HG03457 (cell line): ENCODE data around the gene NCF4.

Experiments used
- ATAC-seq: cut with Tn5 transposase; IDR thresholded peaks from one replicate; pipeline ENCODE4 v1.9.1; 2021; ENCODE audit warnings: moderate number of reproducible peaks; ENCODE audit not compliant: unreplicated experiment

NCF4 gene

DNA sequence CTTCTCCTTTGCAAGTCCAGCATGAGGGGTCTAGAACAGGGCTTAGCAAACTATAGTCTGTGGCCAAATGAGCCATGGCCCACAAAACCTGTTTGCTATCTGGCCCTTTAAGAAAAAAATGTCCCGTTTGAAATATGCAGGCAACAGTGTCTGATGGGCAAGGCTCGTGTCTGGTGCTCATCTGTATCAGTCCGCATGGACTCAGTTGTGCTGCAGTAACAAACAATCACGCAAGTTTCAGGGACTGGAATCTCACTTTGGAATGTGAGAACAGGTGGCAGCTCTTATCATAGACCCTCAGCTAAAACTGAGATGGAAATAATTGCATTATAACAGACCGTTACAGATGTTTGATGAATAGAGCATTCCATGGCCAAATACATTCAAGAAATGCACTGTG is 24.9 kb upstream of the NCF4 start:
- ATAC-seq = no peak

DNA sequence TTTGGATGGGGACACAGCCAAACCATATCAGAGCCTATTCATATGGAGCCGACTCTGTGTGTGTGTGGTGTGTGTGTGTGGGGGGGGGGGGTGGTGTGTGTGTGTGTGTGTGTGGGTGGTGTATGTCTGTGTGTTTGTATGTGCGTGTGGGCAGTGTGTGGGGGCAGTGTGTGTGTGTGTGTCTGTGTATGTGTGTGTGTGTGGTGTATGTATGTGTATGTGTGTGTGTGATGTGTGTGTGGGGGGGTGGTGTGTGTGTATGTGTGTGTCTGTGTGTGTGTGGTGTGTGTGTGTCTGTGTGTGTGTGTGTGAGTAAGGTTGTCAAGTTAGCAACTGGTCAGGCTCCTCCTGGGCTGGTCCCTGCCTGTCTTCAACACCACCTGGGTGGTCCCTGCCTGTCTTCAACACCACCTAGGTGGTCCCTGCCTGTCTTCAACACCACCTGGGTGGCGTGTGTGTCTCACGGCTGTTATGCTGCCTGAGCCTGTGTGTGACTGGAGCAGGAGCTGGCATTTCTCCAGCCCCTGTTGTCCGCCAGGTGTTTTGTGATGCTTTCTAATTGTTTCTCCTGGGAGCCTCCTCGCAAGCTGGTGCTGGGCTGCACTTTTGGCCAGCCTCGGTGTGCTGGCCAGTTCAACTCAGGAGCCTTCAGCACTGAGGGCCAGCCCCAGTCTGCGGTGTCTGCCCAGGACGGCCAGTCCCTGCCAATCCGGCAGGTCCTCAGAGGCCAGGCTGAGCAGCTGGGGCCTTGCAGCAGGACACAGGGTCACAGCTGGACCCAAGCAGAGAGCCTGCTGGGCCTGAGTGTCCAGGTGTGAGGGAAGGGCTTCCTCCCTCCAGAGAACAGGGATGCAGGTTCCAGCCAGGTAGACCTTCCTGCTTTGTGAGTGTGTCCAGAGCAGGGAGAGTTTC is 22.4 kb upstream of the NCF4 start:
- no peak for ATAC-seq

DNA sequence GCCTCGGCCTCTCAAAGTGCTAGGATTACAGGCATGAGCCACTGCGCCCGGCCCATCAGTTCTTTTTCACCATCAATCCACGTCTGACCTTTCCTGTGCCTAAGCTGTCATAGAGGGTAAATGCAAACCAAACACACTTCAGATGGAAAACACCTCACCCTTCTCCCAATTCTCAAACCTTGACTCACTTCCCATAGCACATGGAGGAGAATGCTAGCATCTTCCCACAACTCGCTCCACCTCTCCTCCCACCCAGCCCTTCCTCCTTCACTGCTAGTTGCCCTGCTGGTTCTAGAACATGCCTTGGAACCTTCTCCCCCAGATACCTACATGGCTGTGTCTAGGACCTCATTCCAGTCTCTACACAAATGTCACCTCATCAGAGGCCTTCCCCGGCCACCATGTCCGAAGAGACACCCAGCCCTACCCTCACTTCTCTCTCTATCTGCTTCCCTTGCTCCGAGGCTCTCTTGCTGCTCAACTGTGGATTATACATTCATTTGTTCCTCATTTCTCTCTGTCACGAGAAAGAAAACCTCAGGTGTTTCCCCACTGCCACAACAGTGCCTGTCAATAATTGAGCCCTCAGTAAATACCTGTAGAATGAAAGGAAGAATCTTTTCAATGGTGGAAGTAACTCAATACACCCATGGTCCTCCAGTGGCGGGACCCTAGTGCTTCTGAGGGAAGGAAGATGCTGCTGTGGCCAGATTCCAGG is 21.3 kb upstream of the NCF4 start:
- ATAC-seq = no peak

DNA sequence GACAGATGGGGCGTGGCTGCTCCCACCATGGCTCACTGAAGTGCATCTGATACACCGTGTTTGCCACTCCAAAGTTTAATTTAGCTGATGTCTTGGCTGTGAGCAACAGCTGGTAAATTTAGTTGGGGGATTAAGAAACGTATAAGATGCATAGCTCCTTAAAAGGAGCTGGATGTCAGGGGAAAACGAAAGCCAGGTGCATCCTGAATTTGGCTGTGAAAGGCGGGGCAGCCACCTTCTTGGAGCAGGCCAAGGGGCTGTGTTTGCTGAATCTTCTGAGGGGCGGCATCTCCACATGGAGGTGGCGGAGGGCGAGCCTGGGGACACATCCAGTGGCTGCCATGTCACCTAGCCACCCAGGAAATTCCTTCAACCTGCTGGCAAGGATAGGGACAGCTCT is 20.7 kb upstream of the NCF4 start:
- ATAC-seq = no peak

DNA sequence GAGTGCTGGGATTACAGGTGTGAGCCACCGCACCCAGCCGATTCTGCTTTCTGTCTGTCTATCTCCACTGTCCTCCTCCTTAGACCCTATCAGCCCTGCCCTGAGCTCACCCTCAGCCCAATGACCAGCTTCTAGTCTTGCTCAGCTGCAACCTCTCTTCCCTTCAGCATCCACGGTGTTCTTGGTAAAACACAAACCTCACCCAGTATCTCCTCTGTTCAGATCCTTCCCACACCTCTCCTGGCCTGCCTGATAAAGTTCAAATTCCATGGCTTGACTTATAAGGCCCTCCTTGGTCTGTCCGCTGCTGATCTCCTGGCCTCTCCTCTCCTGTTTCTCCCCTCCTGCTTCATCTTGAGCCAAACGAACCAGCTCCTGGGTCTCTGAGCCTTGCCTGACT is 14.5 kb upstream of the NCF4 start:
- no peak for ATAC-seq

DNA sequence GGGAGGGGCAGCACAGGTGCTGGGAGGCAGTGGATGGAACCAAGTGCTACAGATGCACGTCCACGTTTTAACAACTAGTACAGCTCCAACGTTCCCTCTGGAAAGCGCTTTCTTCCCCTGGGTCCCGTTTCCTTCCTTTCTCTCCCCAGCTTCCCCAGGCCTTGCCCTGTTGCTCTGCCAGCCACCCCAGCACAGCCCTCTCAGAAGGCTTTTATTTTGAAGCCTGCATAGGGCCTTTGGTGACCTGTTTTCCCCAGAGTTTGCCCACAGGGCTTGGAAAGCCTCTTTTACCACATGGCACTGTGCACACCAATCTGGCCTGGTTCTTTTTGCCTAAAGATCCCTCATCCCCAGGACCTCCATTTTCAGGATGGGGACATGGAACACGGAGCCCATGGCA is 13.9 kb upstream of the NCF4 start:
- ATAC-seq = no peak

DNA sequence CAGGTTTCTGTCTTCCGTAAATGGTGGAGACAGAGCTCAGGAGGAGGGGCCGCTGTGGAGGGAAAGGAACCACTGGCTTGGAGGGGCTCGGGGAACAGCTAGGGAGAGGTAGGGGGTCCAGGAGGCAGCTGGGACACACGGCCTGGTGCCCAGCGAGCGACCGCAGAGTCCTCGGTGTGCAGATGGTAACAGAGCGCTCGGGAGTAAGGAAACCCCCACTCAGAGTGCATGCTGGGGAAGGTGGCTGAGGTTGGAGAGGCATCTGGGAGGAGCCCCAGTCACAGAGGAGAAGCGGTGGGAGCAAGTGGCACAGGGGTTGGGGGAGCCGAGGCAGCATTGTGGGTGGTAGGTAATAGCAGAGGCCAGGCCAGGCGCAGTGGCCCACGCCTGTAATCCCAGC is 10.8 kb upstream of the NCF4 start:
- ATAC-seq = no peak

DNA sequence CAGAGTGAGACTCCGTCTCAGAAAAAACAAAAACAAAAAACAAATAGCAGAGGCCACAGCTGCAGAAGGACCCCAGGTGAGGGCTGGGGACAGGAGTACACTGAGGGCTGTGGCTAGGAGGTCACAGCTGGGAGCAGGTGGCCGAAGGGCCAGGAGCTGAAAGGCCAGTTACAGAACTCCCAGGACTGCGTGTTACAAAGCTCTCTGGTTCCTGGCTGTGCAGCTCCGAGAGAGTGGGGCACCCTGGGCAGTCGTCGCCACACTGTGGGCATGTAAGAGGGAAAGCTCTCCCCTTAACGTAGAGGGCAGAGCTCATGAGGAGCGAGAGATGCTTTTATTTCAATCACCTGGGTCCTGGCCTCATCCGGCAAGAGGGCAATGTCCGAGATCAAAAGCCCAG is 10.1 kb upstream of the NCF4 start:
- no peak for ATAC-seq

DNA sequence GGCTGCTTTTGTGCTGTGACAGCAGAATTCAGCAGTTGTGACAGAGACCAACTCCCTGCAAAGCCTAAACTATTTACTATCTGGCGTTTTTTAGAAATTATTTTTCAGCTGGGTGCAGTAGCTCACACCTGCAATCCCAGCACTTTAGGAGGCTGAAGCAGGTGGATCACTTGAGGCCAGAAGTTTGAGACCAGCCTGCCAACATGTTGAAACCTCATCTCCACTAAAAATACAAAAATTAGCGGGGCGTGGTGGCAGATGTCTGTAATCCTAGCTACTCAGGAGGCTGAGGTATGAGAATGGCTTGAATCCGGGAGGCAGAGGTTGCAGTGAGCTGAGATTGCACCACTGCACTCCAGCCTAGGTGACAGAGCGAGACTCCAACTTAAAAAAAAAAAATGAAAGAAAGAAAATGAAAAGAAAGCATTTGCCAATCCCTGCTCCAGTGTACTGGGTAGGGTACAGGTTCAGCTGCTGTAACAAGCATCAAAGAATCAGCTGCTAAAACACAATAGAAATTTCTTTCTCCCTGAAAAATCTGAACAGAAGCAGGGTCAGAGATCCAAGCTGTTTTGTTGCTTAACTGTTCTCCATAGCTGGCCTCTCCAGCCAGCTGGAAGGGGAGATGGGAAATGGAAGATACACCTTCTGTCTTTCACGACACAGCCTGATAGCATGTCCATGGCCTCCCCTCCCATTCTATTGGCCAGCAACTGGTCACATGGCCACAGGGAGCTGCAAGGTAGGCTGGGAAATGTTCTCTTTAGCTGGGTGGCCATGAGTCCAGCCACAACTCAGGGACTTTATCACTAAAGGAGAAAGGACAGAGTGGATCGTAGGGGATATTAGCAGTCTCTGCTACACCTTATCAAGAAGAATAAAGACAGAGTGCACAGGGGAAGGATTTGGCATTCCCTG is 8.5 kb upstream of the NCF4 start:
- no peak for ATAC-seq

DNA sequence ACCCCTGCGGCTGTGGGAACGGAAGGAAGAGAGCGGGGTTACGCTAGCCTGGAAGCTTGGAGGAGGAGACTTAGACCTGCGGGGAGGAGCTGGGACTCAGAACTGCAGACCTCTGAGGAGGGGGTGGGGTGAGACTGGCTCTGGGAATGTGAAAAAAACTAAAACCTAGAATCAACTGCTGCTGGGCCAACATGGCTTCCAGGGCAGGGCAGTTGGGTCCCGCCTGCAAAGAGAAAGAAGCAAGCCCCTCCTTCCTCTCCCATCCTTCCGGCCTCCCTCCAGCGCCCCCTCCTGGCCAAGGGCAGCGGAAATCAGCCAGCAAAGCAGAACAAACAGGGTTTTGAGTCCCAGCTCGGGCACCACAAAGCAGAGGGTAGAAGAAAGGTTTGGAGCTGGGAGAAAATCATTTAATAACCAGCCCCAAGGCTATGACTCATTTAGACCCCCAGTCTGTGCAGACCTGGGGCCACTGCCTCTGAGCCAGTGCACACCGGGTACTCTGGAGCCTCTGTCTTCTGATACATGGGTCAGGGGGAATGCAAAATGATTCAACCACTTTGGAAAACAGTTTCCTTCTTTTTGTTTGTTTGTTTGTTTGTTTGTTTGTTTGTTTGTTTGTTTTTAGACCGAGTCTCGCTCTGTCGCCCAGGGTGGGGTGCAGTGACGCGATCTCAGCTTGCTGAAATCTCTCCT is 7.3 kb upstream of the NCF4 start:
- no peak for ATAC-seq

DNA sequence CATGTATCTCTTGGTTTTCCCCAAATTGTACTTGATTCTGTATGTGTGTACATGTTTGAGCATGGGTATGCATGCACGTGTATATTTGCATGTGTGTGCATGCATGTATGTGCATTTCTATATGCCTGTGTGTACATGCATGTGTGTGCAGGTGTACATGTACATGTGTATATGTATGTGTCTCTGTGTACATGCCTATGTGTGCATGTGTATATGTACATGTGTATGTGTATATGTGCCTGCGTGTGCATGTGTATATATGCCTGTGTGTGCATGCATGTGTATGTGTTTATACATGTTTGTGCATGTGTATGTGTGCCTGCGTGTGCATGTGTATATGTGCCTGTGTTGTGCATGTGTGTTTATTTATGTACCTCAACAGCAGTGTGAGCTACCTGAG is 5.3 kb upstream of the NCF4 start:
- ATAC-seq = no peak

DNA sequence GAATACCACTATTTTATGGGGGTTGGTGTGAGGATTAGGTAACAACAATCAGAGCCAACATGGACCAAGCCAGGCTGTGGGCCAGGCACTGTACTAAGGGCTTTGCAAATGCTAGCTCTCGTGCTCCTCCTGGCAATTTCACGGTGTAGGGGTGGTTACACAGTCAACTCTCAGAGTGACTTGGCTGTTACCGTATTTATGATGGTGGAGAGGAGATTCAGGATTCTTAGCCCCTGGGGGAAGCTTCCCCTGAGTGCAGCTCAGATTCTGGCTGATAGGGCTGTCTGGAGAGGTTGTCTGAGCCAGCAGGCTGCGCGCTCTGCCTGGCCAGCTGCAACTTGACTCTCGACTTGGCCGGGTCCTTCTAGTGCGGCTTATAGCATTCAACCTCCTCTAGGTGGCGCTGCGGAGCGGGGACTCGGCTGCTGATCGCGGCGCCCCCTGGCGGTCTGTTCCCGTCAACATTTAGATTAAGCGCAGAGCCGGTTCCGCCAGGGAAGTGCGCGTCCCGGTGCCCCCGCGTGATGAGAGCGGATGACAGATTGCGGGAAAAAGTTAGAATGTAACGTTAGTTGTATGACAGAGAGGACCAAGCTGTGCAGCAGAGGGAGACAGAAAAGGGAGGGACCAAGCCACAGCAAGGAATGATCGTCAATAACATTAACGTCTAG is 4.5 kb upstream of the NCF4 start:
- ATAC-seq = no peak

DNA sequence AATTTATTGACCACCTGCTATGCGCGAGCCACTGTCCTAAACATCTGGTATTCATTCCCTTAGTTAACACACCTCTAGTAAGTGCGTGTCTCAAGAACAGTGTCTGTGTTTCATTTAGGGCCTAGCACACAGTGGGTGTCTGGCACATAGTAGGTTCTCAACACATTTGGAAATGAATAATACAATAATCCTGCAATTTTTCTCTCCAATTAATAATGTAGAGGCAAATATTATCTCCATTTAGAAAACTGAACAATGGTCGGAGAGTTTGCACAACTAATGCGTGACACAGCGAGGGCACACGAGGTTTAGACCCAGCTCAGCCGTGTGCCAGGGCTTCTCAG is 4.0 kb upstream of the NCF4 start:
- ATAC-seq = no peak

DNA sequence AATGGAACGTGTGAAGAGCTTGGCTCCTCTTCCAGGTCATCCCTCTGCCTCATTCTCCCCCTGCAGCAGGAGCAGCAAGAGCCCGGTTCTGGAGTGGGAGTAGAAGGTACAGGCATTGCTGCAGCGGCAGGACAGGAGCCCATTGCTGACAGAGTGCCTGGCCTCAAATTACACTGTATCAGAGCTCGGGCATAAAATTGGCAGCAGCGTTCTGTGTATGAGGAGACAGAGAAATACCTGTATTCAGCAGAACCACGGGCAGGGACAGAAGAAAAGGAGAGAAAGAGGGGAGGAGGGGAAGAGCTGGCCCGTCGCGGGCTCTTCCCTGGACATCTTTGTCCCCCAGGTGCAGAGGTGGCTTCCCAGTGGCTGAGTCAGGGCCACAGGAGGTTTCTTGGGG is 2.6 kb upstream of the NCF4 start:
- ATAC-seq = no peak

DNA sequence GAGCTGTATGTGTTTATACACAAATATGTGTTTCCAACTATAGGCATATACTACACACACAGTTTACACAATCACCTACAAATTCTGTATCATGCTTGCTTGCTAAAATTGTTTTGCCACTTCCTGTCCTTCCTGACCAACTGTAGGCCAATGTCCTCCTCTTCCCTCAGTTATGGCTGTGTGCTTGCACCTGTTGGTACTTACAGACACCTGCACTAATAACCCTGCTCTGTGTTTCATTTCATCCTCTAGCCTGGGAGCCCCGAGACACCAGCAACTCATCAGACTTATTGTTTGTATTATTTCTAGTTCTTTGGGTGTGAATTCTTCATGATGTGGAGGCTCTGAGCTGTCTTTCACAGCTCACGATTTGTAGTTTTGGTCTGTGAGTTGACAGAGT is 1.8 kb upstream of the NCF4 start:
- ATAC-seq = no peak

DNA sequence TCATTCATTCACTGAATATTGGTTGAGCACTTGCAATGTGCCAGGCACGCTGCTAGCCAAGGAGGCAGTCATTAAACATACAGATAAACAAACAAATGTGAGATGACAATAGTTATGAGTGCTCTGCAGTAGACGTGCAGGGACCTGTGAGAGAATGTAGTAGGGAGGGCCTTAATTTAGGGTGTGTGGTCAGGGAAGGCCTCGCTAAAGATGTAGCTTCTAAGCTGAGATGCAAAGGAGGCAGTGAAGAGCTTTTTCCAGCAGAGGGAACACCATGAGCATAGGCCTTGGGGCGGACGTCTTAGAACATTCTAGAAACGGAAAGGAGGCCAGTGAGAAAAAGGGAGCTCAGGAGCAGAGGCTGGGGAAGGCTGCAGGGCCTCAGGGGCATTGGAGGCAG is 789 bp upstream of the NCF4 start:
- ATAC-seq = no peak

DNA sequence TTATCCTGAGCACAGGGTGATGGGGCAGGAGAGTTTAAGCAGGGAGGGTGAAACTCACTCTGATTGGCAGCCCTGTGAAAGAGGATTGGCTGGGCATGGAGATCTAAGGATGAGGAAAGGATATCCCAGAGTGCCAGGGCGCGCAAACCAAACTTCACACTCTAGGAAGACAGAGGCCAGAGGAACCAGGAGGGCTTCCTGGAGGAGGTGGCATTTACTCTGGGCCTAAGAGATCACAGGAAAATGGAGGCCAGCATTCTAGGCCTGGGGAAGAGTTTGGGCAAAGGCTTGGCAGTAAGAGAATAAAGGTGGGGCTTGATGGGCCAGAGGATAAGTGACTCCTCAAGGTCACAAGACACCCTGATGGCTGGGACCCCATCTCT is 377 bp upstream of the NCF4 start:
- no peak for ATAC-seq

DNA sequence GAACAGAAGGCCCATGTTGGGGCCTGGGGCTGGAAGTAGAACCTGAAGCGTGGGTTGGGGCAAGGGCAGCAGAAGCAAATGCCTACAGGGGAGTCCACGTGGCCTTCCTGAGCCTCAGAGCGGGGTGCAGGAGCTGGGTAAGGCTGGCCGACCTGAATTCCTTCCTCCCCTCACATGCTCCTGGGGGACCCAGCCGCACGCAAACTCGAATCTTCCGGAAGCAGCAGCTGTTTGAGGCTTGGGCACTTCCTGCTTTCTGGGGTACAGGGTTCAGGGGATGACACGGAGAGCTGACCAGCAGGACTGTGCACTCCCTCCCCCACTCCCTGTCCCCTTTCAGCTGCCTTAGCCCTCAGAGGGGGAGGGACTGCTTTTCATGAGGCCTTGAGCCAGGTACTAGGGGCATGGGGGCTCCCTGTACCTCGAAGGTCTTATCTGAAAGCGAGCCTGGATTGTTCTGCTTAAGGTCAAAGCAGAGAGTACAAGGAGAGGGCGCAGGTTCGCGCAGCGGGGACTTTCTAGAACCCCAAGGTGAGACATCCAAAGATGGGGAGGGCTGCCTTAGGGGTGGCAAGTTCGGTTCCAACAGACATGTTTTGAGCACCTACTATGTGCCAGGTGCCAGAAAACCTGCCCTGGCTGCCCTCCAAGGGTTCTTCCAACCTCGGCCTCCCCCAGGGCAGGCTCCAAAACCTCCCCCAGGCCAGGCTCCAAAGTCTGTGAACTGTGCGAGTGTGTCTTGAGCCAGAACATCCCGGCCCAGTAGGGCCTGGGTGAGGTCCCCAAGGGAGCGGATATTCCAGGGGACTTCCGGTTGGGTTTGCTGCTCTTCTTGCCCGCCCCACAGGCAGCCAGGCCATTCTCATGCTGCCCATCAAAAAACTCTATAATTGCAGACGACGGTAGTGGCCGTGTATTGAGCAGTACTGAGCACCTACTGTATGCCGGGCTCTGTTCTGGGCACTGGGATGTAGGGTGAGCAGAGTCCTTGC is 1.7 kb downstream of the NCF4 start:
- no peak for ATAC-seq

DNA sequence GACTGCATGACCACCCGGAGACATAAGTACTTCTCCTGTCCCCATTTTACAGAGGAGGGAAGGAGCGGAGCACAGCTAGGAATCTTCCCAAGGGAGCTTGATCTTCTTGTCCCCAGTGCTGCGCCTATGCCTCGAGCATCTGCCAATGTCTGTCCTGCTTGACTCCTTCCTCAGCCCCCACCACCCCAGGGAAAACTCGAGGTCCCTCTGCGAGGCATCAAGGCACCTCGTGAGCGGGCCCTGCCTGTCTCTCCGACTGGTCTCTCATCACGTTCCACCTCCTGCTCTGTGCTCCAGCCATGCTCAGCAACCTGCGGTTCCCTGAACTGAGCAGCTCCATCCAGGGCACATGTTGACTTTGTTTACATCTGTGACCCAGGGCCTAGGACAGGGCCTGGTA is 2.5 kb downstream of the NCF4 start:
- no peak for ATAC-seq
